IMR-90 (cell line): Measurements from ENCODE around the gene FCRLA. TPM values are rescaled to one million over a fixed set of nuclear protein-coding genes. Genes with fewer than 3 reads are reported as not detected.

Source experiments
- ATAC-seq: fragments of 200-7000 bp; cut with Tn5 transposase; 2 replicates; pipeline ENCODE4 v1.9.1; 2020; ENCODE audit warnings: low read depth, mild to moderate bottlenecking, moderate library complexity
- BruUV-seq: library from RNA; stranded (reverse); fragments of 400-500 nt; replicated peaks from 2 replicates; lab custom pipeline; 2021; lab: Mats Ljungman, UMichigan
- CTCF ChIA-PET: fragments of 300-600 bp; formaldehyde crosslinking; extraction: SDS; loops from one replicate; lab custom pipeline; 2021; ENCODE audit warnings: antibody characterized with exemption; lab: Yijun Ruan, JAX
- POLR2A ChIA-PET: fragments of 300-600 bp; sonication (Branson Sonifier 250); formaldehyde crosslinking; loops from one replicate; lab custom pipeline; 2022; ENCODE audit warnings: antibody characterized with exemption; ENCODE audit not compliant: unreplicated experiment; lab: Charles Lee
- DNase-seq: peaks from one replicate; pipeline ENCODE4 v3.0.0; 2013
- H2AFZ ChIP-seq: replicated peaks from 2 replicates; pipeline ENCODE3; 2013; ENCODE audit warnings: low read length, mild to moderate bottlenecking; ENCODE audit not compliant: poor library complexity
- H2AK5ac ChIP-seq: 2 replicates; pipeline ENCODE4 v1.6.1; 2013; ENCODE audit warnings: low read depth, low read length, inconsistent platforms
- H2AK9ac ChIP-seq: replicated peaks from 2 replicates; pipeline ENCODE3; 2013; ENCODE audit warnings: mild to moderate bottlenecking, low read depth, low read length, moderate library complexity; ENCODE audit not compliant: poor library complexity
- H2BK120ac ChIP-seq: 2 replicates; pipeline ENCODE4 v1.6.1; 2013; ENCODE audit warnings: low read depth, low read length, inconsistent platforms
- H2BK15ac ChIP-seq: 3 replicates; pipeline ENCODE4 v1.6.1; 2013; ENCODE audit warnings: low read depth, low read length, inconsistent platforms
- H2BK20ac ChIP-seq: 2 replicates; pipeline ENCODE4 v1.6.1; 2013; ENCODE audit warnings: low read depth, mild to moderate bottlenecking, inconsistent platforms, low read length, moderate library complexity
- H2BK5ac ChIP-seq: 2 replicates; pipeline ENCODE4 v1.6.1; 2013; ENCODE audit warnings: mild to moderate bottlenecking, low read depth, low read length, inconsistent platforms; ENCODE audit not compliant: poor library complexity, severe bottlenecking
- H3K14ac ChIP-seq: replicated peaks from 2 replicates; pipeline ENCODE4 v1.6.1; 2013; ENCODE audit warnings: low read depth, low read length, inconsistent platforms
- H3K18ac ChIP-seq: 2 replicates; pipeline ENCODE4 v1.6.1; 2013; ENCODE audit warnings: low read depth, low read length, control low read depth
- H3K23ac ChIP-seq: 2 replicates; pipeline ENCODE4 v1.6.1; 2013; ENCODE audit warnings: low read depth, low read length, inconsistent platforms
- H3K27ac ChIP-seq: 2 replicates; pipeline ENCODE4 v1.5.1; 2013; ENCODE audit warnings: mild to moderate bottlenecking, control low read depth, low read length; ENCODE audit not compliant: insufficient read depth
- H3K27me3 ChIP-seq: 2 replicates; pipeline ENCODE4 v1.6.1; 2013; ENCODE audit warnings: low read length; ENCODE audit not compliant: control insufficient read depth, insufficient read depth
- H3K36me3 ChIP-seq: 2 replicates; pipeline ENCODE4 v1.6.1; 2013; ENCODE audit warnings: low read length, mixed read lengths; ENCODE audit not compliant: control insufficient read depth, insufficient read depth
- H3K4ac ChIP-seq: 2 replicates; pipeline ENCODE4 v1.6.1; 2013; ENCODE audit warnings: low read depth, low read length, inconsistent platforms
- H3K4me1 ChIP-seq: 2 replicates; pipeline ENCODE4 v1.6.1; 2013; ENCODE audit warnings: low read length, mixed read lengths; ENCODE audit not compliant: control insufficient read depth, insufficient read depth
- H3K4me2 ChIP-seq: 2 replicates; pipeline ENCODE4 v1.6.1; 2013; ENCODE audit warnings: low read depth, mild to moderate bottlenecking, control low read depth, low read length, moderate library complexity
- H3K4me3 ChIP-seq: 2 replicates; pipeline ENCODE4 v1.5.1; 2013; ENCODE audit warnings: low read depth, mild to moderate bottlenecking, control low read depth, low read length, moderate library complexity; ENCODE audit not compliant: insufficient read depth
- H3K56ac ChIP-seq: 2 replicates; pipeline ENCODE4 v1.6.1; 2013; ENCODE audit warnings: low read length, inconsistent platforms; ENCODE audit not compliant: insufficient read depth; ENCODE audit errors: extremely low read depth
- H3K79me1 ChIP-seq, 2 experiments: 2 replicates each; pipeline ENCODE4 v1.6.1; 2013; ENCODE audit warnings: low read length in 2 of 2, inconsistent platforms in 1 of 2, low read depth in 1 of 2
- H3K9ac ChIP-seq: 2 replicates; pipeline ENCODE4 v1.6.1; 2013; ENCODE audit warnings: low read depth, low read length, control low read depth
- H3K9me1 ChIP-seq: 2 replicates; pipeline ENCODE4 v1.6.1; 2013; ENCODE audit warnings: low read length, inconsistent platforms; ENCODE audit not compliant: insufficient read depth
- H3K9me3 ChIP-seq: 2 replicates; pipeline ENCODE4 v1.6.1; 2013; ENCODE audit warnings: low read length; ENCODE audit not compliant: control insufficient read depth, insufficient read depth
- H4K20me1 ChIP-seq: 2 replicates; pipeline ENCODE4 v1.6.1; 2013; ENCODE audit warnings: low read length, inconsistent platforms; ENCODE audit not compliant: insufficient read depth
- H4K5ac ChIP-seq: 2 replicates; pipeline ENCODE4 v1.6.1; 2013; ENCODE audit warnings: mild to moderate bottlenecking, low read depth, low read length, control low read depth
- H4K8ac ChIP-seq, 2 experiments: 2 replicates each; pipeline ENCODE4 v1.6.1; 2013; ENCODE audit warnings: low read depth in 2 of 2, low read length in 2 of 2, control low read depth in 1 of 2, inconsistent platforms in 1 of 2
- H4K91ac ChIP-seq: 2 replicates; pipeline ENCODE4 v1.6.1; 2013; ENCODE audit warnings: low read depth, low read length, inconsistent platforms; ENCODE audit not compliant: insufficient read depth
- CHD1 ChIP-seq: IDR thresholded peaks from 2 replicates; pipeline ENCODE4 v1.6.1; 2012; ENCODE audit warnings: low read depth, low read length, improper control_type of control experiment
- FOS ChIP-seq: fragments of 150-350 bp; IDR thresholded peaks from 2 replicates; pipeline ENCODE4 v1.6.1; 2016; ENCODE audit warnings: low read depth, low read length
- MAFK ChIP-seq: IDR thresholded peaks from 2 replicates; pipeline ENCODE4 v1.6.1; 2012; ENCODE audit warnings: low read depth, low read length, improper control_type of control experiment
- MXI1 ChIP-seq: IDR thresholded peaks from 2 replicates; pipeline ENCODE4 v1.6.1; 2012; ENCODE audit warnings: low read depth, mild to moderate bottlenecking, low read length, moderate library complexity, borderline replicate concordance
- NFE2L2 ChIP-seq: fragments of 150-350 bp; IDR thresholded peaks from 2 replicates; pipeline ENCODE4 v1.6.1; 2016; ENCODE audit warnings: low read depth, mild to moderate bottlenecking, low read length
- POLR2A ChIP-seq: IDR thresholded peaks from 2 replicates; pipeline ENCODE4 v1.6.1; 2012; ENCODE audit warnings: mild to moderate bottlenecking, low read depth, low read length
- RAD21 ChIP-seq: IDR thresholded peaks from 2 replicates; pipeline ENCODE4 v1.6.1; 2012; ENCODE audit warnings: low read length, improper control_type of control experiment
- RCOR1 ChIP-seq: IDR thresholded peaks from 2 replicates; pipeline ENCODE4 v1.6.1; 2012; ENCODE audit warnings: mild to moderate bottlenecking, low read length, improper control_type of control experiment; ENCODE audit not compliant: insufficient replicate concordance
- RFX5 ChIP-seq: IDR thresholded peaks from 2 replicates; pipeline ENCODE4 v1.8.0; 2012; ENCODE audit warnings: low read depth, mild to moderate bottlenecking, low read length, moderate library complexity
- WGBS, 2 experiments: methylation state at CpG; one replicate each; pipeline versions ENCODE4 v1.1.5 to v1.1.7; 2013; ENCODE audit warnings: missing lambda C conversion rate in 2 of 2; ENCODE audit not compliant: insufficient read length in 1 of 2; ENCODE audit errors: extremely low coverage in 2 of 2; 5-methylcytosine and 5-hydroxymethylcytosine counted together
- dilution Hi-C: fragments of 300-500 bp; cut with HindIII; formaldehyde crosslinking; loops from one replicate; pipeline ENCODE4 v1.14.3; 2018; ENCODE audit warnings: low sequenced_read_pairs; ENCODE audit not compliant: unreplicated experiment
- in situ Hi-C: fragments of 300-500 bp; cut with MboI; formaldehyde crosslinking; loops from 3 replicates; pipeline ENCODE4 v1.14.3; 2019; ENCODE audit warnings: low sequenced_read_pairs, inconsistent platforms, mixed read lengths
- intact Hi-C: fragments of 100-400 bp; cut with micrococcal nuclease; formaldehyde crosslinking; loops from 2 replicates; pipeline ENCODE4 v1.10.0; 2022
- polyA plus RNA-seq, 3 experiments: library from polyadenylated mRNA; depleted of rRNA; stranded (reverse); fragments of >200 nt; gene quantifications; 2 replicates each; pipeline ENCODE4 v1.2.3, GENCODE V29; 2012; ENCODE audit warnings: low replicate concordance in 1 of 3
- total RNA-seq: library from RNA; depleted of rRNA; stranded (reverse); fragments of >200 nt; gene quantifications from 2 replicates; pipeline ENCODE4 v1.2.3, GENCODE V29; 2012
- TF ChIP-seq, protein P1 (sequence below): fragments of 150-350 bp; IDR thresholded peaks from 2 replicates; pipeline ENCODE4 v1.6.1; 2017; ENCODE audit warnings: mild to moderate bottlenecking, antibody characterized with exemption, low read length, low read depth
- TF ChIP-seq, protein P2 (sequence below): fragments of 150-350 bp; IDR thresholded peaks from 2 replicates; pipeline ENCODE4 v1.6.1; 2016; ENCODE audit warnings: low read depth, mild to moderate bottlenecking, low read length, moderate library complexity, borderline replicate concordance

The FCRLA gene
- total and polyA plus RNA-seq, 2 of the 4 experiments (the other 2 are of a cell fraction) = 0.36 TPM

DNA sequence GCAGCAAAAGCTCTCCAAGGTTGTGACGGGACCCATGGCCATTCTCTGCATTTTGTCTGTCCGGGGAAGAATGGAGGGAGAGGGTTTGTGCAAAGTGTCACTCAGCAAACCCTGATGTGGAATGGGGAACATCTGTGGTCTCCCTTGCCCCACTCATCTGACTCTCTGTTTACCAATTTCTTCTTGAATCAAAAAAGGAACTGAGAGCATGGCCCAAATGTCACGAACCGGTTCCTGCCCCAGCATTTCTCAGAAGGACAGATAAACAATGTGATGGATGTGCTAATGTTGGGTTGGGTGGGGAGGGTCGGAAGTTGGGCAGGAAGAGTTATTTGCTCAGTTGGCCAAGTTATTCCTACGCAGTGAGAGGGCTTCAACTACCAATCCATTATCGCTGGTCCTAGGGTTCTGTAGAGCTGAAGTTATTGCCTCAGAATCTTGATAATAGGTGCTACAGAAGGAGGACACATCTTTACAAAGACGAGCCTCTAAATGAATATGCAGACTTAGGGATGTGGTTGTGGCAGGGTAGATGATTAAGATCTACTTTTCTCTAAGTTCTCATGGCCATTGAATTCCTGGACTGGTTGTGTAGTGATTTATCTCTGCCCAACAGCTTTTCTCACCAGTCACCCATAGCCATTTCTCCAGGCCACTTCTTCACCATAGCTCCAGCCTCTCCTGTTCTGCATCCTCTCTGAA is 33.0 kb downstream of the FCRLA start:
- Histone ChIP-seq H4K5ac (no peak overlapping the region), H3K79me1 (no peaks in the 10 kb centered on the region), H3K9me1 (peaks cover 5% of the 10 kb centered on the region), H2BK120ac (no peak overlapping the region), H3K14ac (no peak overlapping the region), H3K4ac (no peak overlapping the region), H2AK9ac (no peak overlapping the region), H2BK15ac (no peak overlapping the region), H3K18ac (no peak overlapping the region), H2BK5ac (no peak overlapping the region), H4K91ac (no peak overlapping the region), H3K56ac (no peak overlapping the region), H4K8ac (no peak overlapping the region), H3K23ac (no peak overlapping the region), H3K9ac (no peak overlapping the region), H3K9me3 (no peaks in the 10 kb centered on the region), H3K36me3 (no peaks in the 10 kb centered on the region), H3K27me3 (no peaks in the 10 kb centered on the region), H3K27ac (no peak overlapping the region), H3K4me1 (peaks cover 7% of the 10 kb centered on the region), H2AFZ (no peak overlapping the region), H2AK5ac (no peak overlapping the region), H2BK20ac (no peak overlapping the region), H3K4me3 (no peak overlapping the region), H3K4me2 (no peak overlapping the region), H4K20me1 (no peaks in the 10 kb centered on the region)
- dilution Hi-C loops = no loop called here
- intact Hi-C loops = loop anchor here (10.0 kb wide), 1 partner anchor 175 kb away; no protein-coding TSS in a partner anchor
- ATAC-seq (no peak), DNase-seq (no peak)
- ChIA-PET CTCF (interaction anchor here (0.6 to 1.7 kb wide), 3 partner anchors 14 to 454 kb away, joined by 3 to 7 read pairs (median 5); no protein-coding TSS in a partner anchor), POLR2A (no interaction called here)
- no CpG with 5 or more reads among the region's 8 CpGs for WGBS, 2 experiments
- BruUV-seq = no TSS peak
- TF ChIP-seq RCOR1 (no peak), NFE2L2 (no peak), POLR2A (no peak), MXI1 (no peak), MAFK (no peak), CHD1 (no peak), RAD21 (no peak), FOS (no peak), RFX5 (no peak)
- TF ChIP-seq, protein P1, sequence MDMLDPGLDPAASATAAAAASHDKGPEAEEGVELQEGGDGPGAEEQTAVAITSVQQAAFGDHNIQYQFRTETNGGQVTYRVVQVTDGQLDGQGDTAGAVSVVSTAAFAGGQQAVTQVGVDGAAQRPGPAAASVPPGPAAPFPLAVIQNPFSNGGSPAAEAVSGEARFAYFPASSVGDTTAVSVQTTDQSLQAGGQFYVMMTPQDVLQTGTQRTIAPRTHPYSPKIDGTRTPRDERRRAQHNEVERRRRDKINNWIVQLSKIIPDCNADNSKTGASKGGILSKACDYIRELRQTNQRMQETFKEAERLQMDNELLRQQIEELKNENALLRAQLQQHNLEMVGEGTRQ = no peak
- TF ChIP-seq, protein P2, sequence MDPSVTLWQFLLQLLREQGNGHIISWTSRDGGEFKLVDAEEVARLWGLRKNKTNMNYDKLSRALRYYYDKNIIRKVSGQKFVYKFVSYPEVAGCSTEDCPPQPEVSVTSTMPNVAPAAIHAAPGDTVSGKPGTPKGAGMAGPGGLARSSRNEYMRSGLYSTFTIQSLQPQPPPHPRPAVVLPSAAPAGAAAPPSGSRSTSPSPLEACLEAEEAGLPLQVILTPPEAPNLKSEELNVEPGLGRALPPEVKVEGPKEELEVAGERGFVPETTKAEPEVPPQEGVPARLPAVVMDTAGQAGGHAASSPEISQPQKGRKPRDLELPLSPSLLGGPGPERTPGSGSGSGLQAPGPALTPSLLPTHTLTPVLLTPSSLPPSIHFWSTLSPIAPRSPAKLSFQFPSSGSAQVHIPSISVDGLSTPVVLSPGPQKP = no peak
- in situ Hi-C loops = loop anchor here (10.0 to 25.0 kb wide), 4 partner anchors 103 to 525 kb away; partner anchors contain the start of genes FCER1G, FCGR3A and FCGR3B
